Stomach smooth muscle (tissue), 2 donors: ENCODE measurements around the gene EYA2.

Source experiments
- H3K27ac ChIP-seq: one replicate; pipeline ENCODE4 v1.7.0; 2013; ENCODE audit warnings: mild to moderate bottlenecking, low read length, inconsistent platforms
- H3K27me3 ChIP-seq, 2 donors: one replicate each; pipeline ENCODE4 v1.7.0; 2013; ENCODE audit warnings: low read length in 2 of 2; ENCODE audit not compliant: insufficient read depth in 2 of 2, control insufficient read depth in 1 of 2
- H3K36me3 ChIP-seq, 2 donors: one replicate each; pipeline ENCODE4 v1.7.0; 2013; ENCODE audit warnings: low read length in 2 of 2; ENCODE audit not compliant: control insufficient read depth in 2 of 2, insufficient read depth in 2 of 2
- H3K4me1 ChIP-seq: one replicate; pipeline ENCODE4 v1.7.0; 2013; ENCODE audit warnings: low read length; ENCODE audit not compliant: control insufficient read depth, insufficient read depth
- H3K4me3 ChIP-seq, 2 donors: one replicate each; pipeline ENCODE4 v1.7.0; 2013; ENCODE audit warnings: low read length in 2 of 2
- H3K9ac ChIP-seq, 2 donors: one replicate each; pipeline ENCODE4 v1.7.0; 2013; ENCODE audit warnings: low read length in 2 of 2, mild to moderate bottlenecking in 1 of 2
- H3K9me3 ChIP-seq, 2 donors: one replicate each; pipeline ENCODE4 v1.7.0; 2013; ENCODE audit warnings: low read length in 2 of 2; ENCODE audit not compliant: control insufficient read depth in 2 of 2
- donor health status: healthy.
- donor health status: Pancreatic carcinoma.

The EYA2 gene

GRCh38 chr20:47036091-47036870 lies 141.6 kb downstream of the EYA2 start:
- H3K9me3 ChIP-seq: peaks cover 9% of the 10 kb centered on the region in 2 donors
- no peaks in the 10 kb centered on the region for H3K4me1 ChIP-seq
- H3K9ac ChIP-seq: no peak overlapping the region
- no peak overlapping the region for H3K4me3 ChIP-seq
- H3K27ac ChIP-seq: no peak overlapping the region
- no peaks in the 10 kb centered on the region for H3K36me3 ChIP-seq
- peaks cover 5 to 10% of the 10 kb centered on the region in 2 donors for H3K27me3 ChIP-seq

GRCh38 chr20:47038566-47039560 lies 144.2 kb downstream of the EYA2 start:
- H3K27me3 ChIP-seq: peaks cover 9 to 10% of the 10 kb centered on the region in 2 donors

GRCh38 chr20:47040506-47041125 lies 146.0 kb downstream of the EYA2 start:
- H3K4me3 ChIP-seq: no peak overlapping the region
- no peaks in the 10 kb centered on the region for H3K36me3 ChIP-seq
- H3K27ac ChIP-seq: no peak overlapping the region
- no peak overlapping the region for H3K9ac ChIP-seq
- peaks cover 4 to 6% of the 10 kb centered on the region in 2 donors for H3K27me3 ChIP-seq
- H3K9me3 ChIP-seq: peaks cover 4 to 22% of the 10 kb centered on the region in 2 donors
- no peaks in the 10 kb centered on the region for H3K4me1 ChIP-seq

More at GRCh38 chr20:47038566-47039560, 144.2 kb downstream of the EYA2 start:
- Histone ChIP-seq H3K36me3 (no peaks in the 10 kb centered on the region), H3K27ac (no peak overlapping the region), H3K4me3 (no peak overlapping the region), H3K4me1 (no peaks in the 10 kb centered on the region), H3K9ac (no peak overlapping the region), H3K9me3 (peaks cover 4 to 12% of the 10 kb centered on the region in 2 donors)

DNA sequence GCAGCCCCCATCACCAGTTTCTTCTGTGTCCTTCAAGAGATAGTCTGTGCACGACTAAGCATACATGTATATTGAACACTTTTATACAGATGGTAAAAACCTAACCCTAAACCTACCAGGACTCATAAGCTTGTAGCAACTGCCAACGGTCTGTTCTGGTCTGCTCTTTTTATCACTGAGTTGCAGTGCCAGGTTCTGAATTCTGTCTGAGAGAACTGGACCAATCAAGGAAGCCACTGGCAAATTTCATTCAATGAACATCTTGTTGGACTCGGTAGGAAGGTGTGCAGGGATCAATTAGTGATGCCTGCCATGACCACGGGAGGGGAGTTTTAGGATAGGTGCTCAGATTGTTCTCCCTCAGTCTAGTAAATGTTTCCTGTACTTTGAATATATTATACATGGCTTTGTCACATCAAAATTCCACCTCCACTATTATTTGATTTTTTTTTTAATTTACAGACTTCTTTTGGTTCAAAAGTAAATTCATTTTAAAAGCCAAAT lies 146.8 kb downstream of the EYA2 start:
- Histone ChIP-seq H3K27me3 (peaks cover 4 to 6% of the 10 kb centered on the region in 2 donors), H3K36me3 (no peaks in the 10 kb centered on the region), H3K4me3 (no peak overlapping the region), H3K9ac (no peak overlapping the region), H3K9me3 (peaks cover 7 to 22% of the 10 kb centered on the region in 2 donors), H3K27ac (no peak overlapping the region), H3K4me1 (no peaks in the 10 kb centered on the region)

- H3K27me3 ChIP-seq: peaks cover 4 to 6% of the 10 kb centered on the region in 2 donors
- H3K4me1 ChIP-seq: no peaks in the 10 kb centered on the region
- no peak overlapping the region for H3K27ac ChIP-seq
- H3K9ac ChIP-seq: no peak overlapping the region
- no peaks in the 10 kb centered on the region for H3K36me3 ChIP-seq
- H3K4me3 ChIP-seq: no peak overlapping the region
- H3K9me3 ChIP-seq: peaks cover 8 to 21% of the 10 kb centered on the region in 2 donors
These were observed 147.8 kb downstream of the EYA2 start for GRCh38 chr20:47042464-47042863.

DNA sequence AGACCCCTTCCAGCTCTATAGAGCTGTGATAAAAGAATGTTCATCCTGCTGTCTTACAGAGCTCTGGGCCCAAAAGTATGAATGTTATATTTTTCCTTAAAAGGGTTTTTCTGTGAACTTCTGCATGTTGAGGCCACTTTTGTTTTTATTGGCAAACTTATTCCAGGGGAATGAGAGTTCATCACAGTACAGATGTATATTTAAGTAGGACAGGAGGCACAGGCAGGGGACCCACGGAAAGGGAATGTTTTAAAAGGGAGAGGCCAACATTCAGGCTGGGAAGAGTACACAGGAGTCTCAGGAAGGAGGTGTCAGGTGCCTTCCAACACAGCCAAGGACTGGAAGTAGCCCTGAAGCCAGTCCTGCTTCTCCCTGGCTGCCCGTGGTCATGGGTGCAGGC lies 148.4 kb downstream of the EYA2 start:
- Histone ChIP-seq H3K9ac (no peak overlapping the region), H3K4me1 (no peaks in the 10 kb centered on the region), H3K36me3 (no peaks in the 10 kb centered on the region), H3K27ac (no peak overlapping the region), H3K4me3 (no peak overlapping the region), H3K9me3 (peaks cover 5 to 19% of the 10 kb centered on the region in 2 donors), H3K27me3 (peaks cover 4 to 6% of the 10 kb centered on the region in 2 donors)

DNA sequence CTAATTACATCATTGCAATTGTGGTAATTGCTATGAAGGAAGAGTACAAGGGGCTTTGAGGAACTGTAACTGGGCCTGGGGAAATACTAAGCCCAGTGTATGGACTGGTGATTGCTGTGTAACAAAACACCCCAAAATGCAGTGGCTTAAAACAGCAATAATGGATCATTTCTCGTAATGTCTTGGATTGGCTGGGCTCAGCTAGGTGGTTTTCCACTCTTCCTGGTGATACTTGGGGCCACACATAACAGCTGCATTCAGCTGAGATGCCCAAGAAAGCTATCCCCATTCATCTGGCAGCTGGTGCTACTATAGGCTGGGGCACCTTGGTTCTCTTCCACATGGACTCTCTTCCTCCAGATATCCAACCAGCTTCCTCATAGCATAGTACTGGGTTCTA lies 150.3 kb downstream of the EYA2 start:
- peaks cover 4 to 6% of the 10 kb centered on the region in 2 donors for H3K27me3 ChIP-seq
- no peak overlapping the region for H3K4me3 ChIP-seq
- H3K27ac ChIP-seq: no peak overlapping the region
- no peaks in the 10 kb centered on the region for H3K36me3 ChIP-seq
- H3K4me1 ChIP-seq: no peaks in the 10 kb centered on the region
- no peak overlapping the region for H3K9ac ChIP-seq
- H3K9me3 ChIP-seq: peaks cover 5 to 21% of the 10 kb centered on the region in 2 donors

DNA sequence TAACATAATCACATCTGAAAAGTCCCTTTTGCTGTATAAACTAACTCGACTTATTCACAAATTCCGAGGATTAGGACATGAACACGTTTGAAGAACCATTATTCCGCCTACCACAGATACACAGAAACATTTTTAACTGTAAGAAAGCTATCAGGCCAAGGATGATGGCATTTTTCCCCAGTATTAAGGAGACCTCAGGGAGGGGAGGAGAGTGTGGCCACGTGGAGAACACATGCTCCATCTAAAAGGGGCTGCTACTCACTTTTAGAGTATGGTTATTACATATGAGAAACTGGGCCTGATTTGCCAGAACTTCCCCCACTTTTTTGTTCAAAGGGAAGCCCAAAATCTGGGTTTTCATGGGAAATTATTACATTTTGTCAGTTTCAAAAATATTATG lies 153.4 kb downstream of the EYA2 start:
- Histone ChIP-seq H3K27ac (no peak overlapping the region), H3K4me3 (no peak overlapping the region), H3K9ac (no peak overlapping the region), H3K27me3 (peaks cover 0 to 6% of the 10 kb centered on the region in 2 donors), H3K9me3 (peaks cover 5 to 13% of the 10 kb centered on the region in 2 donors), H3K4me1 (no peaks in the 10 kb centered on the region), H3K36me3 (no peaks in the 10 kb centered on the region)

- Histone ChIP-seq H3K27me3 (peaks cover 0 to 6% of the 10 kb centered on the region in 2 donors), H3K36me3 (no peaks in the 10 kb centered on the region), H3K27ac (no peak overlapping the region), H3K9me3 (peaks cover 5 to 11% of the 10 kb centered on the region in 2 donors), H3K9ac (no peak overlapping the region), H3K4me3 (no peak overlapping the region), H3K4me1 (no peaks in the 10 kb centered on the region)
These were observed 155.1 kb downstream of the EYA2 start for GRCh38 chr20:47049771-47050170.

DNA sequence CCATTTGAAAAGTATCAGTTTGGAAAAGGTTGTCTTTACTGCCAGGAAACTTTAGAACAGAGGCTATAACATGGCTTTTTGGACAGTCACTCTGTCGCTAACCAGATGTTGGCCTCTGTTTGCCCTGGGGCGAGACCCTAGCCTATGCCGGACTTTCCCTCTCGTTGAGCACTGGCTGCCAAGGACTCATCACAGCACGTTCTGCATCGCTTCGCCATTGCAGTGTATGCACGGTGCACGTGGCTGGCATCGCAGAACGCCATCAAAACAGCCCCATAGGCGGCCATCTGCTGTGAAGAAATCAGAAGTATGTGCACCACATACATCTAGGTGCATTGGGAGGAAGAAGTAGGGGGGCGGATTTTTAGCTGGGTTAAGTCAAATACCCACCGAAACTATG lies 156.4 kb downstream of the EYA2 start:
- Histone ChIP-seq H3K9ac (no peak overlapping the region), H3K4me1 (no peaks in the 10 kb centered on the region), H3K36me3 (no peaks in the 10 kb centered on the region), H3K9me3 (peaks cover 2 to 5% of the 10 kb centered on the region in 2 donors), H3K27ac (no peak overlapping the region), H3K4me3 (no peak overlapping the region), H3K27me3 (peaks cover 0 to 6% of the 10 kb centered on the region in 2 donors)
